ENCODE results near the gene CCSAP. TPM values are rescaled to one million over a fixed set of nuclear protein-coding genes. Genes with fewer than 3 reads are reported as not detected.

The CCSAP gene
- total and polyA plus RNA-seq, 2 of the 13 experiments (the other 11 are each of a cell fraction or from before 2014, with no cell fraction given): 3.7 to 9.0 TPM

DNA sequence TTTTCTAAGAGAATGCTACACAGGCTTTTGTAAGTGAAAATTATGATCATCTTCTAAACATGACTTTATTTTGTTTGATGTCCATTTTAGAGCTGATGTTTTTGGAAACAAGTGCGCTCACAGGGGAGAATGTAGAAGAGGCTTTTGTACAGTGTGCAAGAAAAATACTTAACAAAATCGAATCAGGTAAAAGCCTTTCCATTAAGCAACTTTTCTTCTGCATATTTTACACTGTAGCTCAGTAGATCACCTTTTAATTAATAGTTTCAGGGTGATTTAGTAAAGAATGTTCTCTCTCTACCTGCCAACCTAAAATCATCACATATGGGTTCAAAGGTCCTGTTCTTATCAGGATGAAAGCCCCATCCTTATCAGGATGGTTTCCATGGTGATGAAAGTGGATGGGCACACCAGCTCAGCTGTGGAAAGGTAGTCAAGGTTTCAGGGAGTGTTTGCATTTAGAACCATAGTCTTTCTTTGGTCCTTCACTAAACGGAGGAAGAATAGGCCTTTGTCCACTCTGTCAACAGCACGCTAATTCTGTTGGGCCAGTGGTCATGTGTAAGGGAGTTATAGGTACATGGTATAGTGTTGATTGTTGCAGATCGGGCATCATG lies 43.9 kb downstream of the CCSAP start (continued):
- TF ChIP-seq ZFX (CRISPR knock-in tag; IDR thresholded peaks at IDR 0.05; ENCODE audit: low read depth) (peak; percentile 63), SOX6 (IDR thresholded peaks at IDR 0.05) (no peak), SOX6 (CRISPR knock-in tag; IDR thresholded peaks at IDR 0.05) (peak; percentile 97), ZBED4 (CRISPR knock-in tag; IDR thresholded peaks at IDR 0.05; ENCODE audit: borderline replicate concordance) (0 out of 2 replicates have a peak, but pooled peaks have one; percentile 23), SNRNP70 (IDR thresholded peaks at IDR 0.05; ENCODE audit: low read depth, low read length) (no peak), KDM6A (CRISPR knock-in tag; IDR thresholded peaks at IDR 0.05; ENCODE audit: low read depth) (peak; percentile 83), ZHX1 (CRISPR knock-in tag; IDR thresholded peaks at IDR 0.05; ENCODE audit: low read depth) (no peak), LCORL (IDR thresholded peaks at IDR 0.05) (peak; percentile 58), LCORL (CRISPR knock-in tag; IDR thresholded peaks at IDR 0.05) (peak; percentile 72), ZSCAN12 (CRISPR knock-in tag; IDR thresholded peaks at IDR 0.05) (no peak), CSRNP2 (CRISPR knock-in tag; conservative IDR thresholded peaks at IDR 0.05; ENCODE audit: low read depth) (no peak), HNF4A (CRISPR knock-in tag; IDR thresholded peaks at IDR 0.05) (peak; percentile 95), NFIC (IDR thresholded peaks at IDR 0.05; ENCODE audit: low read length) (no peak; the same call in 1 of the 2 replicates), KLF16 (CRISPR knock-in tag; IDR thresholded peaks at IDR 0.05) (peak in 1 of 2 experiments; percentile 50; a peak in 1 of 4 replicates), PBX3 (CRISPR knock-in tag; IDR thresholded peaks at IDR 0.05; ENCODE audit: borderline replicate concordance) (no peak), ZC3H13 (CRISPR knock-in tag; IDR thresholded peaks at IDR 0.05) (no peak), ZNF367 (CRISPR knock-in tag; IDR thresholded peaks at IDR 0.05; ENCODE audit: borderline replicate concordance) (no peak), TEAD3 (CRISPR knock-in tag; optimal IDR thresholded peaks at IDR 0.05; ENCODE audit: borderline replicate concordance) (peak; percentile 78)
- TF ChIP-seq, protein P1, sequence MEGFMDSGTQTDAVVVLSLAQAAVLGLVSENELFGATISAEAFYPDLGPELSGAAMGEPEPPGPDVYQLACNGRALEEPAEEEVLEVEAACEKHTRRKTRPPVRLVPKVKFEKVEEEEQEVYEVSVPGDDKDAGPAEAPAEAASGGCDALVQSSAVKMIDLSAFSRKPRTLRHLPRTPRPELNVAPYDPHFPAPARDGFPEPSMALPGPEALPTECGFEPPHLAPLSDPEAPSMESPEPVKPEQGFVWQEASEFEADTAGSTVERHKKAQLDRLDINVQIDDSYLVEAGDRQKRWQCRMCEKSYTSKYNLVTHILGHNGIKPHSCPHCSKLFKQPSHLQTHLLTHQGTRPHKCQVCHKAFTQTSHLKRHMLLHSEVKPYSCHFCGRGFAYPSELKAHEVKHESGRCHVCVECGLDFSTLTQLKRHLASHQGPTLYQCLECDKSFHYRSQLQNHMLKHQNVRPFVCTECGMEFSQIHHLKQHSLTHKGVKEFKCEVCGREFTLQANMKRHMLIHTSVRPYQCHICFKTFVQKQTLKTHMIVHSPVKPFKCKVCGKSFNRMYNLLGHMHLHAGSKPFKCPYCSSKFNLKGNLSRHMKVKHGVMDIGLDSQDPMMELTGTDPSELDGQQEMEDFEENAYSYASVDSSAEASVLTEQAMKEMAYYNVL (CRISPR knock-in tag; IDR thresholded peaks at IDR 0.05; ENCODE audit: borderline replicate concordance): peak; percentile 99
